Activated T-cell treated with anti-CD3 and anti-CD28 coated beads, Interleukin-2, amount 50 U/mL, for 4 hours (primary cell): Measurements from ENCODE around the gene TP53BP2. TPM values are rescaled to one million over a fixed set of nuclear protein-coding genes. Genes with fewer than 3 reads are reported as not detected.

Experiments used
- ATAC-seq, 2 donors: fragments of 200-7000 bp; cut with Tn5 transposase; one replicate each; pipeline ENCODE4 v1.10.0; 2021
- DNase-seq: peaks from one replicate; pipeline ENCODE4 v3.0.0-alpha.2; 2020
- H3K27me3 Mint-ChIP-seq: one replicate; pipeline ENCODE4 v1.8.0; 2021; ENCODE audit warnings: low read depth, mixed read lengths
- H3K36me3 Mint-ChIP-seq: one replicate; pipeline ENCODE4 v1.8.0; 2022; ENCODE audit warnings: mixed read lengths; ENCODE audit not compliant: insufficient read depth
- H3K4me1 Mint-ChIP-seq: one replicate; pipeline ENCODE4 v1.8.0; 2021; ENCODE audit warnings: low read depth, mixed read lengths
- H3K4me3 Mint-ChIP-seq: one replicate; pipeline ENCODE4 v1.8.0; 2021; ENCODE audit warnings: mild to moderate bottlenecking, moderate library complexity, mixed read lengths
- H3K9me3 Mint-ChIP-seq: one replicate; pipeline ENCODE4 v1.8.0; 2021; ENCODE audit warnings: mixed read lengths
- total RNA-seq, 3 donors: library from RNA; stranded (reverse); gene quantifications; one replicate each; pipeline ENCODE4 v1.2.1, GENCODE V29; 2021

Gene TP53BP2
- total RNA-seq, 3 donors from 2014 or later: 60.9 to 89.1 (median 79.1) TPM

DNA sequence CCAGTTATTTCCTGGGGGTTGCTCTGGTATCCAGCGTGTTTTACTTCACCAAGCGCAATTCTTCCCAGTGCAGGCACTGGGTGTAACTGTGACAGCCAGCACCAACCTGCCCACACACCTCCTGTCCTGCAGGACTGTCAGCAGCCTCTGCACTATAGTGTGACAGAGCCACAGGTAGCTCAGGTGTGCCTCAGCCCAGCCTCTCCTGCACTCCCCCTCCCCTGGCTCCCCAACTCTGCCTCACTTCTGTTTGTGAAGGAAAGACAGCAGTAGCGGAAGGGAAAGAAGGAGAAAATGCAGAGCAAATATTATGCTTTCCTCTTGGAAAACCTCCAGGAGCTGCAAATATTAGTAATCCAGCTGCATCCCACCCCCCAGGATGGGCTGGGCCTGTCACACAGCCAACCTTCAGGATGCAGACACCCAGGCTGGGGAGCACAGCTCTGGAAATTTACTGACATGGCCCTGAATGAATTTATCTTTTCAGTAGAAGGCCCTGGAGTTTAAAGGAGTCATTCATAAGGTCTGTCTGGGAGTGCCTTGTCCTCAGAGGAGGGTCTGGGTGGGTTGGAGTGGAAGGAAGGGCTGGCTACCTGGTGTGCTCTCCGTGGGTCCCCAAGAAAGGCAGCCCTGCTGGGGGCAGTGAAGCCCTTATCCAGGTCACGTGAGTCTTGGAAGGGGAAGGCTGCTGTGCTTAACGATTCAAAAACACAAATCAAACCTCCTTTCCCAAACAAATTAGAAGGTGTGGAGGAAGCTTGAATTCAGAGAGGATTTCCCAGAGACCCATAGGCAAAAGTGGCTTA, 112.6 kb downstream of the TP53BP2 start:
- Mint-ChIP-seq H3K4me3 (no peak overlapping the region), H3K9me3 (no peaks in the 10 kb centered on the region), H3K36me3 (peaks cover 15% of the 10 kb centered on the region), H3K27me3 (no peaks in the 10 kb centered on the region), H3K4me1 (peaks cover 41% of the 10 kb centered on the region)
- DNase-seq (no peak), ATAC-seq (no peak)

DNA sequence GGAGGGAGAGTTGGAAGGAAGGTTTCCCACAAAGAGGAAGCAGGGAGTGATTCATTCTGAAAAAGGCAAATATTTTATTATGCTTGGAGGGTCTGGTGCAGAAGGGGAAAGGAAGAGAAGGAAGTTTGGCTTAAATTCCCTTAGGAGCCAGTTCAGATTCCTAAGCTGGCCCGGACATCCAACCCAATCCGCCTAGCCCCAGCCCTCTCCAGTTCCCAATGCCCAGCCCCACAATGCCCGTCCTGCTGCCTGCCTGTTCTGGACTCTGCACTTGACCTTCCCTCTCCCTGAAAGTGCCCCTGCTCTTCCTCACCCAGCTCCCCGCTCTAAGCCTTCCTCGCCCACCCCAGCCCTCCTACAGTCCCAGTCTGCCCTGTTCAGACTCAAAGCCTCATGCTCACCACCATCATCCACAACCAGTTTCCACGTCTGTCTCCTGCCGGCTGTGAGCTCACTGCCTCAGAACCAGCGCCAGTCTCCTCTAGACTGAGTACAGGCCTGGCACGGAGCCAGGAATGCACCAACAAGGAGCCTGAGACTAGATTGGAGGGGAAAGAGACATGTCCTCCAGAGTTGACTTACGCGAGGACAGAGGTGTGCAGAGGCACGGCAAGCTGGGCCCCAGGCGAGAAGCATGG, 114.5 kb downstream of the TP53BP2 start:
- H3K4me3 Mint-ChIP-seq: no peak overlapping the region
- no peaks in the 10 kb centered on the region for H3K27me3 Mint-ChIP-seq
- peaks cover 19% of the 10 kb centered on the region for H3K36me3 Mint-ChIP-seq
- peaks cover 58% of the 10 kb centered on the region for H3K4me1 Mint-ChIP-seq
- no peaks in the 10 kb centered on the region for H3K9me3 Mint-ChIP-seq
- DNase-seq (no peak), ATAC-seq (no peak)

DNA sequence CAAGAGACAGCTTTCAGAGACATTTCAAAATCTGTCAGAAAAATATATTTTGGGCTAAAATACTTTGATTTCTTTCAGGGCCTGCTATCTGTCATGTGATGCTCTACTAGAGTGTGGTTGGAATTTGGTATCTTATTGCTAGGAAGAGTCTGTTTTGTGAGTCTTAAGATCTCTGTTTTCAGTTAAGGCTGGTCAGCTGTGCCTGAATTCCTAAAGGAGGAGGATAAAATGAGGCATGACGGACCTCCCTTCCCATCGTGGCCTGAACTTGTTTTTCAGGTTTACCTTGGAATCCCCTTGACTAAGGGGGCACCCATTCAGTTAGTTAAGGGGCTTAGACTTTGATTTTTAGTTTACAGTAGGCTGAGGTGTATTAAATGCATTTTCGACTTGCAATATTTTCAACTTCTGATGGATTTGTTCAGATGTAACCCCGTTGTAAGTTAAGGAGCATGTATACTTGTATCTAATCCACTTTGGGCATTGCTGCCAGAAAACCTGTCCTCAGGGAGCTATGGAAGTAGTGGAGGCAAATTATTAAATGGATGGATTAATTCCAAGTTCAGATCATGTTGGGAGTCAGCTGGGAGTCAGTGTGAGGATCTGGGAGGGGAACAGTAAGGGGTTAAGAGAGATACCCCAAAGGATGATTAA, 115.1 kb downstream of the TP53BP2 start:
- ATAC-seq (no peak), DNase-seq (no peak)
- no peaks in the 10 kb centered on the region for H3K27me3 Mint-ChIP-seq
- H3K4me3 Mint-ChIP-seq: no peak overlapping the region
- H3K9me3 Mint-ChIP-seq: no peaks in the 10 kb centered on the region
- H3K4me1 Mint-ChIP-seq: peaks cover 63% of the 10 kb centered on the region
- peaks cover 19% of the 10 kb centered on the region for H3K36me3 Mint-ChIP-seq

DNA sequence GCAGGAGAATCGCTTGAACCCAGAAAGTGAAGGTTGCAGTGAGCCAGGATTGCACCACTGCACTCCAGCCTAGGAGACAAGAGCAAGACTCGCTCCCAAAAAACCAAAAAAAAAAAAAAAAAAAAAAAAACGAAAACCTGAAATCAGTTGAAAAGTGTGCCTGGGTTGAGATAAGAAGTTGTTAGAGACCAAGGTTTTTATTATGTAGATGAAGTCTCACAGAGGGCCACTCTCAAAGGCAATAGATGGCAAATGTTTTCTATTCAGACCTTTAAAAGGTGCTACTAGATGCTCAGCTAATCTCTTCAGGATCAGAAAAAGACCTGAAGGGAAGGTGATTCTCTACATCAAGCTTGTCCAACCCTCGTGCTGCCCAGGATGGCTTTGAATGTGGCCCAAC, 115.8 kb downstream of the TP53BP2 start:
- peaks cover 22% of the 10 kb centered on the region for H3K36me3 Mint-ChIP-seq
- peaks cover 68% of the 10 kb centered on the region for H3K4me1 Mint-ChIP-seq

More for the DNA sequence above, 115.8 kb downstream of the TP53BP2 start:
- Mint-ChIP-seq H3K27me3 (no peaks in the 10 kb centered on the region), H3K9me3 (no peaks in the 10 kb centered on the region), H3K4me3 (no peak overlapping the region)
- DNase-seq: no peak
- ATAC-seq: no peak

Other genes with a start within 250 kb of the TP53BP2 start
- gene CAPN8, start 180.2 kb downstream of the TP53BP2 start, total RNA-seq: not detected
- gene CAPN2, start 133.4 kb downstream of the TP53BP2 start, total RNA-seq: 10 to 100 TPM; 19.0 to 25.1 (median 19.2) TPM